HG03571 (cell line): ENCODE results near the gene DPP4.

Source experiments
- ATAC-seq: cut with Tn5 transposase; IDR thresholded peaks from one replicate; pipeline ENCODE4 v1.9.1; 2021; ENCODE audit not compliant: unreplicated experiment

Gene DPP4

DNA sequence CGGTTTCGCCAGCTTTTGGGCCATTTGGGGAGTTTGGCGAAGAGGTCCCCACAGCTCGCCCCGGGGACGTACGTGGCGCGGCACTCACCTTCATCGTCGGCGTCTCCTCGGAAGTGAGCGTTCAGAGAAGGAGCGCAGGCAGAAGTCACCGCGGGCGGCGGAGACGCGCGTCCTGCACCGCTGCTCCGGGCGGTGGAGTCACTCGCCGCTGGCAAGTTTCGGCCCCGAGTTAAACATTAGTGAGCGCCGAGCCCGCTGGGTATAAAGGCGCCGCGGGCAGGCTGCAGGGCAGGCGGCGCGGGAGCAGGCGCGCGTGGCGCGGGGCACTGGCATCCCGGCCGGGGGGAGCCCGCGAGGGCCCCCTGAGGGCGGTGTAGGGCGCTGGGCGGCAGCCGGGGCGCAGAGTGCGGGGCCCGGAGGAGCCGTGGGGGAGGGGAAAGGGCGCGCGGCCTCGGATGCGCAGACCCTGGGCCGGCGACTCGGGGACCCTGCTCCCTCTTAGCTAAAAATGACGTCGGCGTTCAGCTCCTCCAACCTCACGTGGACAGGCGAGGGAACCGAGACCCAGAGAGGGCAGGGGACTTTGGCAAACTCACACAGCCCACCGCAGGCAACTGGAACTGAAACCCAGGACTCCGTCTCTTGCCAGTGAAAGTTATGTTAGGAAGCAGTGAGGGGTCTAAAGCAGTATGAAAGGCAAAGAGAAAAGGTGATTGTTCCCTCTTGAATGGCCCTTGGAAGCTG, at the start of gene DPP4:
Gene DPP4, minus strand, starts transcription at position 328 of the 744 bp plus-strand sequence. Its CDS starts 234 bp downstream, at position 94.
- peak; percentile 94 for ATAC-seq

DNA sequence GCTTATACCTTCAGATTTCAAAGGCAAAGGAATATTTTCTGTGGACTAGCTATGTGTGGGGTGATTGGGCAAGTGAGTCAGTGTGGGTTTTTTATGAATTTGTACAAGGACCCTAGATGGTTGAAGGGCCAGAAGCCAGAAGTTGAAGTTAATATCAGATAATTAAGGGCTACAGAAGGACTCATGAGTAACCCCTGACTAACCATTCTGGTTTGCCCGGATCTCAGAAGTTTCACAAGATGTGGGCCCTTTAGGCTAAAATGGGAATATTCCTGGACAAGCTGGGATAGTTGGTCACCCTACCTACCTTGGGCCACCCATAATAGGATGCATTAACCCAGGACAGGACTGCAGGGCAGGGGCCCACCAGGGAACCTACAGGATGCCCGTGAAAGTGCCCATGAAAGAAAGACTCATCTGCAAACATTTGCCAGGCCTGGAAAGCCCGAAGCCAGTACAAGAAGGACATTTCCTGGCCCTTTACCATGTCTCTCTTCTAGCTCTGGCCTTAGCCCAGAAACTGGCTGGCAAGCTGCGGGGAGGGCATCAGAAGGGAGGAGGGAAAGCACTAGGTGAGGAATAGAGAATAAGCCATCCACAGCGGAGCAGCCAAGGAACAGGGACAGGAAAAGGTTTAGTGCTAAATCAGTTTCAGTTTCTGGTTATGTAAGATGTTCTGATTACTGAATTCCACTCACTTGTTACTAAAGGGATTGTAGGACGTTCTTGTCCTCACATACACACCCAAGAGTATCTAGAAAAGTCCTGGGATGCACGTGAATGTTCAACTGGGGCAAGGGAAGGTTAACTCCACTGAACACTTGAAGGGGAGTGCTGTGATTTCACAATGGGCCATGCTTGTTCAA, 44.4 kb upstream of the DPP4 start:
- no peak for ATAC-seq

DNA sequence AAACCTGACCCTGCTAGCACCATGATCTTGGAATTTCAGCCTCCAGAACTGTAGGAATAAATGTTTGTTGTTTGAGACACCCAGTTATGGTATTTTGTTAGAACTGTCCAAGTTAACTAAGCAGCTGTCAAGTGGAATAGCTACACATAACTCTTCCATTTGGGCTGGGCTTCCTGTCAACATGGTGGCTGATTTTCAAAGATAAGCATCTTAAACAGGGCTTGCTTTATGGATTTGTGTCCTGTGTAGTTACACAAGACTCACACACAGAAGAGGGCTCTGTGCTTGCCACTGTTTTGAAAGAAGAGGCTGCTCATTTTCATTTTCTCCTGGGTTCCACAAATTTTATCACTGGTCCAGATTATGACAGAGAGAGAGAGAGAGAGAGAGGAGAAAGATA, 42.3 kb upstream of the DPP4 start:
- ATAC-seq: no peak

DNA sequence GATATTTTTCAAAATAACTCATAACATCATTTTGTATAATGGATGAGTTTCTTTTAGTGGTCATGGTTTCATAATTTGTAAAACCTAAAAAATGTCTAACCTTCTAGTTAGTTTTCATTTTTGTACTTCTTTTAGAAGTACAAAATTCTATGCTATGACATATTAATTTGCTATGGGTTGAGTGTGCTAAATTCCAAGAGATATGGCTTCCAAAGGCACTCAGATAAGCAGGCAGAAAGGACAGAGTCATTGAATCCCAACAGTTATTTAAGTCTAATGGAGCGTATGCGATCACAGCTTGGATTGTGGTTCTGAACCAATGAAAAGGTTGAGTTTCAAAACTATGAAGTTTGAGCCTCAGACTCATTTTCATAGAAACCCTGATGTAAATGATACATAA, 41.1 kb upstream of the DPP4 start:
- no peak for ATAC-seq

DNA sequence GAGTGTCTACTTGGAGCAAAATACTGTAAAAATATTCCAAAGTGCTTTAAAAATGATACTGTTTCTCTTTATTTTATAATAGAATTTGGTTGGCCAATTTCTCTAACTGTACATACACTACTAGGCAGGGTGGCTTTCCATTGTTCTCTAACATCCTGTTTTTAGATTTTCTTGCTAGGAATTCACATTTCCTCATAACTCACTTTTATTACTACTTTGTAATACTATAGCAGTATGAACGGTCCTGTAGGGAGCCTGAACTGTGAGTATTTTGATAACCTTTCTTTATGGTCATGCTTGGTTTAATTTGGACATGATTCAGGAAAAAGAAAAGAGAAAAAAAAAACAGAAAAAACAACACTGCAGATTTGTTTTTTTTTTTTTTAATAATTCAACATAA, 40.3 kb upstream of the DPP4 start:
- ATAC-seq: no peak

DNA sequence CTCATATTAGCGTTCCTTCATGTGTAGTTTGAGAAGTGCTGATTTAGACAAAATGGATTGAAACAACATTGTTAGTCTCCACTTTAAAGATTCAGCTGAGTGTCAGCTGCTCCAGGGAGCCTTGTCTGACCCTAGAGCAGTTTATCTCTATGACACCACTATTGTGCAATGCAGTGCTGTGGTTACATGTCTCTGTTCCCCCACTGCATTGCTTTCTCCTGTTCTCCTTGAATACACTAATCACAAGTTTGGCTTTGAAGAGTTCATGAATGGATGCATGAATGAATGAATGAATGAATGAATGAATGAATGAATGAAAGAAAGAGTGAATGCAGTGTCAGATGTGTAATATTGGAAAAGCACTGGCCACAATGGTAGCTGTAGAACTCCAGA, 39.8 kb upstream of the DPP4 start:
- no peak for ATAC-seq

DNA sequence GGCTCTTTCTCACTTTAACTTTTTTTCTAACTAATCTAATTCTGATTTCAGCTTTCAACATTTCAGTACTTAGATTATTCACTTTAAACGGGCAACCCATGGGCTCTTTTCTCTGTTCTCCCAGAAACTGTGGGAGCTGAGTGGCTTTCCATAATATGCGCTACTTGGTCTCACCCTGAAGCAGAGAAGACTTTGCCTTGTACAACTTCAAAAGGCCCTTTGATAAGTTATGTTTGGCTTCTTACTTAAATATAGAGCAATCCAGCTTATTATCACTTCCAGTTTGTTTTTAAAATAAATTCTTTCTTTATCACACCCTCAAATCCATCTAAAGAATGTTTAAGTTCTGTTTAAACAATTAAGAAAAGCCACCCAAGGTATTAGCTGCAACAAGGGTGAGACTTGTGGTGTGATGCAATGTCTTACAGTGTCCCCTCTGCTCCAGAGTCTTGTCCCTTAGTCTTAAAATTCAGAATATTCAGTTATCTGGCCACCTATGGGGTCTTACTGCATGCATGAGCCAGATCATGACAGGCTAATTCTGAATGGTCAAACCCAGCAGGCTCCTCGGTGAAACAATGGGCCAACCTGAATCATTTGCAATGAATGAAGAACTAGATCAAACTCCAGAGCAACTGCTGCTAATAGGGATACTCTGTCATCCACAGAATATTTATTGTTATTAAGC, 39.2 kb upstream of the DPP4 start:
- no peak for ATAC-seq

DNA sequence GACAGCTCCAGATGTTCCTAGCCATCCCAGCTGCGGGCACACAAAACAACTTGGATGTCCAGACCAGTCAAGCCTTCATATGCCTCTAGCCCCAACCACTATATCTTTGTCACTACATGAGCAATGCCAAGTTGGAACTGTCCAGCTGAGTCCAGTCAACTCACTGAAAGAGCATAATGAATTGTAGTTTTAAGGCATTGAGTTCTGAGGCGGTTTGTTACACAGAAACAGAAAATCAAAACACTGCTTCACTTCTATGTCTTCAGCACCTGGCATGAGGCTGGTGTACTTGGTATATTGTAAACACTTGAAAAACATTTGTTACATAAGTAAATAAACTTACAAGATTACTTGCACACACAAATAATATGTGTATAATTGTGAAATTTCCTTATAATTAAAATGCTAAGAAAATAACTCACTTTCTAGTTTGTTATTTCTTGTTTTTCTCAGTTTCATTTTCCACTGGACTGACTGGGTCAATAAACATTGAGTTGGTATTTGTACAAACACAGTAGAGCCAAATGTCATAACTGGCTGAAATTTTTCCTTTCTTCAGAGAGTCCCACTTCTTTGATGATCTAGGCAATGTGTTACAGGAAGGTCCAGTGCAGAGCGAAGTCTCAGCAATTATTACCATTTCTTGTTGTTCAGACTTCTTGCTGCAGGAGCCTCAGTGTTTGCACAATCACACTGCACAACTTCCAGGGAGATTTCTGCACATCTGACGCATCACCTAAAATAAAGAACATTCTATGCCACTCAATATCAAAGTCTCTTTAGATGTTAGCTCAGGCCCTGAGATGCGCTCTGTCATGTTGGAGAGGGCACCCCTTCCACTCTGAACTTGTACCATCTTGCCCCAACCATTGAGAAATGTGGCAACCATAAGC, 38.2 kb upstream of the DPP4 start:
- ATAC-seq: no peak

DNA sequence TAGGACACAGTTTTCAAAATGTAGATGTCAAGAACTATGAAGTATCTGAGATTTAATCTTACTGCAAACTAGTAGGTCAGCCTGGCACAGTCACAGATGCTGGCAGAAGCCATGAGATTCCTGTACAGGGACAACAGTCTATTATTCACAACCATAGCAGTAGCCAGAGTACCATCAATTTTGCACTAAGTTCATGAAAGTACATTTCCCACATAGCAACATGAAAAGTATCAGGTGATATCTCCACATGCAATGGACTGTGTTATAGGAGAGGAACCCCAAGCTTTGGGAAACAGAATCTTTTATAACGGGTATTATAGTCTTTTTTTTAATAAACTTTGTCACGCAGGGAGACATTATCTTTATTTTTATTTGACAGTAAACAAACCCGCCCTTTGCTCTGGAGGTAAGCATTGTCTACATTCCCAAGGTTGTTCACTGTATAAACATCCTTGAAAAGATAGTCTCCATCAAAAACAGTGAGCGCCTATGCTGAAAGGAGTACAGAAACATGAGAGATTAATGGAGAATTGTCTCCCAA, 33.4 kb upstream of the DPP4 start:
- ATAC-seq: no peak

DNA sequence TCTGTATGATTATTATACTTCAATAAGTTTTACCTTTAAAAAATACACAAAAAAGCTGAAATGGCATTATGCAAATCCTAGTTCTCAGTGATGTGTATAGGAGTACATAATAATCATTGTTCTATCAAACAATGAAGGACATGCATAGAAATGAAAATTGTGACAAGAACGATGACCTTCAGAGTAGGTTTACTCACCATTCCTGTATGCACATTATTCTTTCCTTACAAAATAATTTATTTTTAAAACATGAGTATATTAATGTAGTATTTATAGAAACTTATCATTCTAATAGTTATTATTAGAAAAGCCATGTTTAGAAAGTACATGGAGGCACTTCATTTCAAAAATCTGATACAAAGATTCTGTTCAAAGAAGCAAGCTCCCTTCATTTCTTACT, 32.7 kb upstream of the DPP4 start:
- ATAC-seq: no peak

DNA sequence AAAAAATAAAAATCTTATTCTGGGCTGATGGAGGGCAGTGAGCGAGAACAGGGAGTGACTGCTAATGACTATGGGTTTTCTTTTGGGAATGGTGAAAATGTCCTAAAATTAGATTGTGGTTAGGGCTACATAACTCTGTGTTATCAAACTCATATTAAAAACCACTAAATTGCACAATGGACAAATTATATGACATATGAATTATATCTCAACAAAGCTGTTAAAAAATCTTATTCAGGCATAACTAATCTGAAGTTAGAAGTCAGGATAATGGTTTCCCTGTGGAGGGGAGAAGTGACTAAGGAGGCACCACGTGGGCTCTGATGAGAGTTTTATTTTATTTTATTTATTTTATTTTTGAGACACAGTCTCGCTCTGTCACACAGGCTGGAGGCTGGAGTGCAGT, 32.1 kb upstream of the DPP4 start:
- no peak for ATAC-seq

DNA sequence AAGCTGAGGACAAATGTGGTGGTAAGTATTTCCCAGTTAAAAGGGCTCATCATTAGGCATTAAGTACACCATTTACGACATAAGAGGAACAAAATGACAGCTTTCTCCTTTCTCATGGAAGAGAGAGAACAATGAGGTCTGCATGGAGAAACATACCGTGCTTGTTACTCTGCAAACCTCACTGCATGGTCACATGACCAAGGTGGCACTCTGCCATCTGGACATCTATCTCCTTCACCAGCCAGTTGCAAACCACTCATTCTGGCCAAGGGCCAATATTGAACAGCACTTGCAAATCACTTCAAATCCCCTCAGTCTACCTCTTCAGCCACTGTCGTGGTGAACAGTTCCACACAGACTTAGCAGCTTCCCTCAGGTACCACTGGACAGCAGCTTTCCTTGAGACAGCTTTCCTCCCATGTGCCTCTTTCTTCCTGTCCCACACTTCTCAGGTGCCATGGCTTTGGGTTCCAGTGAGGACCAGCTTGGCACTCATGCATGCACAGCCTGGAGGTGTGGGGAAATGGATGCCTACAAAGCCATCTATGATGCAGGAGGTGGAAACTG, 29.5 kb upstream of the DPP4 start:
- ATAC-seq: no peak

DNA sequence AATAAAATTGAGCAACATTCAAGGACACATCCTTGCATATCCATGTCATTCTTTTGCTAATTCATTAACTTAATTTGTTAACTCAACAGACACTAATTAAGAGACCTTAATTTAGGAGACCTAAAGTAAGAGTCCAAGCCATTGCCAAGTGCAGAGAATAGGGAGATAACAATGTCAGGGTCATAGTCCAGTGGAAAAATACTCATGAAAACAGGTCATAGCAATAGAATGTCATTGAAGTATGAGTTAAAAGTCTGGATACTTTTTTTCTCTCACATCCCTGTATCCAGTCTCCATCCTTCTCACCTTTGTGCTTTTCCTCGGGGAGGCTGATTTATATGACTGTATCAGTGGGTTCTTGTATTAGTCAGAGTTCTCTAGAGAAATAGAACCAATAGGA, 26.6 kb upstream of the DPP4 start:
- no peak for ATAC-seq

DNA sequence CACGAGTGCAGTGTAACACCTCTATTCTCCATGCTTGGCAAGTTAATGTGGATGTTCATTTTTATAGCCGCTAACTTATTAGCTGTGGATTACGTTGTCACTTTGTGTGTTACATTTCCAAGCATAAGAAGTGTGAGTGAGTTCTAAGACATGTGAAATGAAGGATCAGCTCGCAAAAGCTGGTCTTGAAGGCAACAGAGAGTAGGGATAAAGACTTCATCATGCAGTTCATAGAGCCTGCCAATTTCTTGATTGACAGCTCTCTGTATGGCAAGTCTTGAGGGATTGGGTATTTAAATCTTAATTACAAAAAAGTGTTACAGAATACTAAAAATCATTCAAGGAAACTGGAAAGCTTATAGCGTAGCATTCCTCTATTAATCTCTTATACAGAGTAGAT, 25.8 kb upstream of the DPP4 start:
- no peak for ATAC-seq

DNA sequence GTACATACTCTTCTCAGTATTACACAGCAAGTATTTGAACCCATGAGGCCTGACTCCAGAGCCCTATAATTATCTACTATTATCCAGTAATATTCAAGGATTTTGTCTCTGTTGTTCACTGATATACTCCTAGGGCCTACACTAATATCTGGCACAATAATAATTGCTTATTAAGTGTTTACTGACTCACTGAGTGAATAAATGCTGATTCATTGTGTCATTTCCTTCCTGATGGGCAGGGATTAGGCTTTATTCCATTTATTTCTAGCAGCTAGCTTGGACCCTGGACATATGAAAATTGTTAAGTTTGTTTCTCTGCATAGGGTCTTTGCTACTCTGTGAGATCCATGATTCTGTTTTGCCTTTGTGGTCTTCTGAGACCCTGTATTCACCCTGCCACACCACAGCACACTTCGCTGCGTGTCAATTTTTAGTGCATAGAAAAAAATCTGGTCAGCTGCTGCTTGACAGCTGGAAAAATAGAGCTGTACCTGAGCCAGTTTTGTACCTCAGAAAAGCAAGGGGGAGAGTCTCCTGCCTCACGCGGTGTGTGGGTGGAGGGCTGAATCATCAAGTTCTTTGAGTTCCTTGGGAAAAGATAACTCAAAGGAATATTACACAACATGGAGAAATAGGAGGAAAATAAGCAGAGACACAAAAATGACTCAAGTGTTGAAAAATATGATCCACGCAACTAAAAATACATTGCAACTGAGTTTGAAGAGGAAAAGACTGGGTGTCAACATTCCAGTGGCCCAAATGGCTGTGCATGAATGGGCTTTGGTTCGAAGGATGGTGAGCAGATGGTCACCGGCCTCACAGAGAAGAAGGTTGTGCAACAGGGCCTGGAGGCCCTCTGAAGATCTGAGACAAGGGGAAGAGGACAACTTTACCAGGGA, 18.9 kb upstream of the DPP4 start:
- no peak for ATAC-seq

DNA sequence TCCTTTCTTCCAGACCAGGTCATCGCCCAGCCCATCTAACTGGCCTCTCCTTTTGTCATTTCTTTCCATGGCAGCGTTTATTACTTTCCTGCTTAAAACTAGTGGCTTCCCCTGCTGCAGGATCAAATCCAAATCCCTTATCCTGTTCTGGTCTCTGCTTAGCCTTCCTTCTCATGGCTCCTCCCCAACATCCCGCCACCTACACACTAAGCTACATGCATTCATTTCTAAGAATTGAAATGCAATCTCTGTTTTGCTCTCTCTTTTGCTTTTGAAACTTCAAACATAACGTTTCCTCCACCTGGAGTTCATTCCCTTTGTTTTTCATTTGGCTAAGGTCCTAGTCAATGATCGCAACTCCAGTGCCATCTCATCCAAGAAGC, 18.0 kb upstream of the DPP4 start:
- no peak for ATAC-seq

DNA sequence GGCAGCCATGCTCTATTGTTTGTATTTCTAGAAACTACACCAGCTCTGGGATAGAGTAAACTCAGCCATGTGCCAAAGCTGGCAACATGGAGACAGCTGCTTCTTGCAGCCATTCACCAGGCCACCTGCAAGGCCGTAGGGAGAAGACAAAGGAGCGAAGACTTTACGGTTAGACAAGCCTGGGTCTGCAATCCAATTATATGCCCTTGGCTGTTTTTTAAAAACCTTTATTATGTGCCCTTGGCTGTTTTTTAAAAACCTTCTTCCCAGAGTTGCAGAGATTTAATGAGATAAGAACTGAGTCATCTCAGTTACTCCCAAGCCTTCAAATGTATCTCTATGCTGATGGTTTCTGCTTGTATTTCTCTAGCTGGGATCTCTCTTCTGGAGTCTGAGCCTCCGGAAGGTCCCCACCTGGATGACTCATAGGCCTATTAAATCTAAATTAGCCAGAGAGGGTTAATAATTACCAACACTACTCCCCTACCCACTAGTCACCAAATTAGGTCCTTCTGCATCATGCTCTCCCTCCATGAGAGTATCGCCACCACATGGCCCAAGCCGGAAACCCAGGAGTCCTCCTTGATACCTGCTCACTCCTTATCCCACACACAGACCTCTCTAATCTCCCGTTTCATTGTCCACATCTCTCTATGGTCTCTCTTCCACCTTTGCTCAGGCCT, 17.5 kb upstream of the DPP4 start:
- no peak for ATAC-seq

DNA sequence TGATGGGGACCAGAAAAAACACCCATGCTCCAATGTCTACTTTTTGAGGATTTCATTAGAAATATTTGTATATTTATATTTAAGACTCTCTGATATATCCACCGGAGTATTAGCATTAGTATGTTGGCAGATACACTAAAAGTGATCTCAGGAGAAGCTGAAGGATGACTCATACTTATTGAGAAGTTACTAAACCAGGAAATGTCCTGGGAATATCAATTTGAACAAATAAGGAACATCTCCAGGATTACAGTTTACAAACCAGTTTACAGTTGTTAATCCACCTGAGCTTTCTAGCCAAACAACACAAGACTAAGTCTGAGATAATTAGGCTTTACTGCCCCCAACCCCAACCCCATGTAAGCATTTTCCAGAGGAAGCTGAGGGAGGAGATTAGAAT, 16.1 kb upstream of the DPP4 start:
- no peak for ATAC-seq

DNA sequence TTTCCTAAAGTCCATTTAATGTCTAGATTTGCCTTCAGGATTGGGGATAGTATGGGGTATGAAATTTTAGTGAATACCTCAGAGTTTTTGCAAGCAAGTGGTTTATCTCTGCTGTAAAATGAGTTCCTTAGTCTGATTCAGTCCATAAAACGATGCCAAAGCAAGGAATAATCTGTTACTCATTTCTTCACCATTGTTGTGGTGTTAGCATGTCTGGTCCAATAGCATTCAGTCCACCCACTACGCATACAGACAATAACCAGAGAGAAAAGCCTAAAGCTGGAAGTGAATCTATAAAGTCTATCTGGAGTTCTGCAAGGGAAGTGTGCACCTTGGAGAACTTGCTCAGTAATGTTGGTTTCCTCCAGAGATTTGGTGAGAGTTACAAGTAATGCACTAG, 12.9 kb upstream of the DPP4 start:
- ATAC-seq: no peak
